Loucy (cell line): Measurements from ENCODE around the gene EGFL7.

Experiments used
- H2AFZ ChIP-seq: fragments of 200-600 bp; sonication (generic); 2 replicates; pipeline ENCODE4 v1.6.0; 2016; ENCODE audit warnings: antibody characterized with exemption, mild to moderate bottlenecking, low read length, moderate library complexity
- H3F3A ChIP-seq: fragments of 200-600 bp; 2 replicates; pipeline ENCODE4 v1.6.0; 2016; ENCODE audit warnings: antibody characterized with exemption, low read depth, mild to moderate bottlenecking
- H3K27me3 ChIP-seq: fragments of 200-600 bp; sonication (generic); 2 replicates; pipeline ENCODE4 v1.6.1; 2014; ENCODE audit warnings: low read length, mild to moderate bottlenecking; ENCODE audit not compliant: insufficient read depth, poor library complexity, severe bottlenecking
- H3K36me3 ChIP-seq: fragments of 200-600 bp; sonication (generic); 2 replicates; pipeline ENCODE4 v1.6.1; 2016; ENCODE audit warnings: low read length; ENCODE audit not compliant: insufficient read depth
- H3K4me1 ChIP-seq: fragments of 200-600 bp; sonication (generic); 2 replicates; pipeline ENCODE4 v1.5.1; 2014; ENCODE audit warnings: low read length, mild to moderate bottlenecking; ENCODE audit not compliant: insufficient read depth, poor library complexity, severe bottlenecking
- H3K4me2 ChIP-seq: fragments of 200-600 bp; sonication (generic); 2 replicates; pipeline ENCODE4 v1.6.0; 2014; ENCODE audit warnings: antibody characterized with exemption, low read length, low read depth, mild to moderate bottlenecking; ENCODE audit not compliant: poor library complexity, severe bottlenecking
- H3K4me3 ChIP-seq: fragments of 200-600 bp; sonication (generic); 2 replicates; pipeline ENCODE4 v1.5.1; 2014; ENCODE audit warnings: low read length, mild to moderate bottlenecking, mixed read lengths; ENCODE audit not compliant: poor library complexity, severe bottlenecking
- H3K79me2 ChIP-seq: fragments of 200-600 bp; sonication (generic); 2 replicates; pipeline ENCODE4 v1.6.1; 2014; ENCODE audit warnings: low read length; ENCODE audit not compliant: insufficient read depth
- H3K9ac ChIP-seq: fragments of 200-600 bp; sonication (generic); 2 replicates; pipeline ENCODE4 v1.6.0; 2014; ENCODE audit warnings: mild to moderate bottlenecking, low read depth, low read length, moderate library complexity; ENCODE audit not compliant: poor library complexity, severe bottlenecking
- H3K9me2 ChIP-seq: fragments of 200-600 bp; sonication (generic); replicated peaks from 2 replicates; pipeline ENCODE4 v1.6.1; 2016; ENCODE audit warnings: low read depth, low read length, mixed read lengths
- H3K9me3 ChIP-seq: fragments of 200-600 bp; sonication (generic); 2 replicates; pipeline ENCODE4 v1.6.1; 2014; ENCODE audit warnings: mild to moderate bottlenecking, antibody characterized with exemption, low read length, low read depth; ENCODE audit not compliant: insufficient read depth
- H4K20me1 ChIP-seq: fragments of 200-600 bp; sonication (generic); 2 replicates; pipeline ENCODE4 v1.6.0; 2014; ENCODE audit warnings: antibody characterized with exemption, low read length, mild to moderate bottlenecking; ENCODE audit not compliant: insufficient read depth, poor library complexity, severe bottlenecking
- EZH2phosphoT487 ChIP-seq: fragments of 200-600 bp; IDR thresholded peaks from 2 replicates; pipeline ENCODE4 v1.6.1; 2018; ENCODE audit warnings: antibody characterized with exemption, mild to moderate bottlenecking, moderate library complexity, borderline replicate concordance
- TF ChIP-seq, protein P1 (sequence below): fragments of 200-600 bp; sonication (generic); conservative IDR thresholded peaks from 2 replicates; pipeline ENCODE4 v1.5.1; 2014; ENCODE audit warnings: mild to moderate bottlenecking, antibody characterized with exemption, low read length

EGFL7 gene

DNA sequence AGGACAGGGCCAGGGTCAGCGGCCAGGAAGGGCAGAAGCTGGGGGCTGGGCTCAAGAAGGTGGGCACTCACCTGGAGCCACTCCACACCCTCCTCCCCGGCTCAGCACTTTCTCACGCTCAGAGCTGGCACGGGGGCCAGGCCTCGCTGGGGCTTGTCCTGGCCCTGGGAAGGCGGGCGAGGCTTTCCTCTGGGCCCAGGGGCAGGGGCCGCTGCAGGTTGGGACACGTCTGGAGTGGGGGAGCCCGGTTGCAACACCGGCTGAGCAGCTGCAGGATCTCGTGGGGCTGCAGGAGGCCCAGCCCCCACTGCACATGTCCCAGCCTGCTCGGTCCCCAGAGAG lies 38.9 kb upstream of the EGFL7 start:
- Histone ChIP-seq H3K4me3 (no peak overlapping the region), H2AFZ (no peak overlapping the region), H3K79me2 (no peaks in the 10 kb centered on the region), H3K9ac (no peak overlapping the region), H3K4me1 (no peaks in the 10 kb centered on the region), H3K36me3 (no peaks in the 10 kb centered on the region), H4K20me1 (no peaks in the 10 kb centered on the region), H3K9me3 (no peaks in the 10 kb centered on the region), H3K4me2 (no peak overlapping the region), H3K27me3 (no peaks in the 10 kb centered on the region), H3K9me2 (no peaks in the 10 kb centered on the region), H3F3A (no peaks in the 10 kb centered on the region)
- TF ChIP-seq, protein P1, sequence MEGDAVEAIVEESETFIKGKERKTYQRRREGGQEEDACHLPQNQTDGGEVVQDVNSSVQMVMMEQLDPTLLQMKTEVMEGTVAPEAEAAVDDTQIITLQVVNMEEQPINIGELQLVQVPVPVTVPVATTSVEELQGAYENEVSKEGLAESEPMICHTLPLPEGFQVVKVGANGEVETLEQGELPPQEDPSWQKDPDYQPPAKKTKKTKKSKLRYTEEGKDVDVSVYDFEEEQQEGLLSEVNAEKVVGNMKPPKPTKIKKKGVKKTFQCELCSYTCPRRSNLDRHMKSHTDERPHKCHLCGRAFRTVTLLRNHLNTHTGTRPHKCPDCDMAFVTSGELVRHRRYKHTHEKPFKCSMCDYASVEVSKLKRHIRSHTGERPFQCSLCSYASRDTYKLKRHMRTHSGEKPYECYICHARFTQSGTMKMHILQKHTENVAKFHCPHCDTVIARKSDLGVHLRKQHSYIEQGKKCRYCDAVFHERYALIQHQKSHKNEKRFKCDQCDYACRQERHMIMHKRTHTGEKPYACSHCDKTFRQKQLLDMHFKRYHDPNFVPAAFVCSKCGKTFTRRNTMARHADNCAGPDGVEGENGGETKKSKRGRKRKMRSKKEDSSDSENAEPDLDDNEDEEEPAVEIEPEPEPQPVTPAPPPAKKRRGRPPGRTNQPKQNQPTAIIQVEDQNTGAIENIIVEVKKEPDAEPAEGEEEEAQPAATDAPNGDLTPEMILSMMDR, result no peak
- no peak for TF ChIP-seq EZH2phosphoT487

DNA sequence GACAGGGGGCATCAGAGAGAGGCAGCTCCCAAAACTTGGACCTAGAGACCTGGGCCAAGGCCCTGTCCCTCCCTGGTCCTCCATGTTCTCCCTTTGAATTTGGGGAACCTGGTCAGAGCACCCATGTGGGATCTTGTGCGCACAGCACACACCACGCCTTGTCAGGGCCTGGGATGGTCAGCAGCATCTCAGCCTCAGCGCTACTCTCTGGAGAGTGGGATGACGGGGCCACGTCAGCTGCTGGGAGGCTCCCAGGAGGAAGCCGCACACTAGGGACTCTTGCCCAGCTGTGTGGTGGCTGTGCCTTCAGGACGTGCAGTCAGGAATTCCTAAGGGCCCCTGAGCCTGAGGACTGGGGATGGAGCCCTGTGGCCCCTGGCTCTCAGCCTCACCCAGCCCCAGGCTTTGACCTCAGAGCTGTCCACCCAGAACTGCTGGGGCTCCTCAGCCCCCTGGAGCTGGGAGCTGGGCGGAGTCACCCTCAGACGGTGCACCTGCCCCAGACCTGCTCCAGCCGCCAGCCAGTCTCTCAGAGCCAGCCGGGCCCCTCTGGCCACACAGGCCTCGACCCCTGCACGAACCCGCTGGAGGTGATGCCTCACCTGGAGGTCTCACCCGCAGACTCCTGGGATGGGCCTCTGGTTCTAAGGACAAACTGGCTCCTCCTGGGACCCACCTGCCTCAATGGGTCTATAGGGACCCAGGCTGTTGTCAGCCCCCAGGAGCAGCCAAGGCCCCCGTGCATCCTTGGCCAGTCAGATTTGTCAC lies 38.3 kb upstream of the EGFL7 start:
- no peak overlapping the region for H2AFZ ChIP-seq
- no peaks in the 10 kb centered on the region for H3K9me2 ChIP-seq
- H3K4me1 ChIP-seq, result no peaks in the 10 kb centered on the region
- no peaks in the 10 kb centered on the region for H3K36me3 ChIP-seq
- no peaks in the 10 kb centered on the region for H3K79me2 ChIP-seq
- H3K9ac ChIP-seq, result no peak overlapping the region
- no peaks in the 10 kb centered on the region for H4K20me1 ChIP-seq
- H3F3A ChIP-seq, result no peaks in the 10 kb centered on the region
- H3K27me3 ChIP-seq, result no peaks in the 10 kb centered on the region
- H3K4me3 ChIP-seq, result no peak overlapping the region
- H3K4me2 ChIP-seq, result no peak overlapping the region
- TF ChIP-seq, protein P1, result no peak
- TF ChIP-seq EZH2phosphoT487, result no peak
- H3K9me3 ChIP-seq, result no peaks in the 10 kb centered on the region

DNA sequence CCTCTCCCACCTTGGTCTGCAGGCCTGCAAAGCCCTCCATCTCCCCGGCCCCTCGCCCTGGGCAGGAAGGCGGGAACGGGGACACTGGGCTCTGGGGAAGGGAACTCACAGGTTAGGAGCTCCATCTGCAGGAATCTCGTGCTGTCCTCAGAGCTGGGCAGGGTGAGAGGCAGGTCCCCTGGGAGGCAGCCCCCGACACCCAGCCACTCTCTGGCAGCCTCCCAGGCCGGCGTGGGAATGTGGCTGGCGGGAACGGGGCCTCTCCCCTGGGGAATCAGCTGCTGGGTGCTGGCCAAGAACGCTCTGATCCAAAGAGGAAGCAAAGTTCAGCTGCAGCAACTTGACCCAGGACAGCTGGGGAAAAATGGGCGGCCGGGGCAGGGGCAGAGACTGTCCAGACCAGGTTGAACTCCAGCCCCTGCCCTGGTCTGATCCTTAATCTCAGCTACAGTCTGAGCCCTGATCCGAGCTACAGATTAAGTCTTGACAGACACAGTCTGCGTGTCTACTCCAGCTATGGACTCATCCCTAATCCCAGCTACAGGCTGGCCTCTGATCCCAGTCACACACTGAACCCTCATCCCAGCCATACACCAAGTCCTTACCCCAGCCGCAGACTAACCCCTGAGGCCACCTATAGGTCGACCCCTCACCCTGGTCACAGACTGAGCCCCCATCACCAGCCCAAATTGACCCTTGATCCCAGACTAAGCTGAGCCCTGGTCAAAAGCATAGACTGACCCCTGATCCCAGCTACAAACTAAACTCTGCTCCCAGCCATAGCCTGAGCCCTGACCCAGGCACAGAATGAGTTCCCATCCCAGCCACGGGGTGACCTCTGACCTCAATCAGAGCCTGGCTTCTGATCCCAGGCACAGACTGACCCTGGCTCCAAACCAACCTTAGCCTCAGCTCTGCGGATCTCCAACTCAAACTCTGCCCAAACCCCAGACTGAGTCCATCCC lies 37.3 kb upstream of the EGFL7 start:
- no peak for TF ChIP-seq EZH2phosphoT487
- TF ChIP-seq, protein P1, result no peak
- Histone ChIP-seq H3K9ac (no peak overlapping the region), H3K9me3 (no peaks in the 10 kb centered on the region), H3K4me1 (no peaks in the 10 kb centered on the region), H3K9me2 (no peaks in the 10 kb centered on the region), H3K4me2 (no peak overlapping the region), H3K79me2 (no peaks in the 10 kb centered on the region), H3K4me3 (no peak overlapping the region), H3F3A (no peaks in the 10 kb centered on the region), H4K20me1 (no peaks in the 10 kb centered on the region), H3K36me3 (no peaks in the 10 kb centered on the region), H2AFZ (no peak overlapping the region), H3K27me3 (no peaks in the 10 kb centered on the region)
